CD4-positive, alpha-beta T cell treated with Interleukin-15 for 4 hours (primary cell): ENCODE results near the gene RTP5.

Source experiments
- DNase-seq: peaks from one replicate; pipeline ENCODE4 v3.0.0-alpha.2; 2020; ENCODE audit warnings: low spot score

Gene RTP5

GRCh38 chr2:241887806-241888522, 18.4 kb downstream of the RTP5 start:
- no peak for DNase-seq

DNA sequence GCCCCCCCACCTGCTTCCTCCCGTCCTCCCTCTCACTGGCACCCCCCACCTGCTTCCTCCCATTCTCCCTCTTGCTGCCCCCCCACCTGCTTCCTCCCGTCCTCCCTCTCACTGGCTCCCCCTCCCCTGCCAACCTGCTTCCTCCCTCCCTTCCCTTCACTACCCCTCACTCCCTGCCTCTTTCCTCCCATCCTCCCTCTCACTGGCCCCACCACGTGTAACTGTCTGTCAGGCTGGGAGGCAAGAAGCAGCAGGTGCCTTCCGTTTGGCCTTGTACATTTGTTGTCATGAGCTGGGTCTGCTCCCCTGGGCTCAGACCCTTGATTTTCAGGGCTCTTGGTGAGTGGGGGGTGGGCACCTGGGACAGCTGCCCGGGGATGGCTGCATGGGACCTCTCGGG, 19.1 kb downstream of the RTP5 start:
- DNase-seq, result no peak

DNA sequence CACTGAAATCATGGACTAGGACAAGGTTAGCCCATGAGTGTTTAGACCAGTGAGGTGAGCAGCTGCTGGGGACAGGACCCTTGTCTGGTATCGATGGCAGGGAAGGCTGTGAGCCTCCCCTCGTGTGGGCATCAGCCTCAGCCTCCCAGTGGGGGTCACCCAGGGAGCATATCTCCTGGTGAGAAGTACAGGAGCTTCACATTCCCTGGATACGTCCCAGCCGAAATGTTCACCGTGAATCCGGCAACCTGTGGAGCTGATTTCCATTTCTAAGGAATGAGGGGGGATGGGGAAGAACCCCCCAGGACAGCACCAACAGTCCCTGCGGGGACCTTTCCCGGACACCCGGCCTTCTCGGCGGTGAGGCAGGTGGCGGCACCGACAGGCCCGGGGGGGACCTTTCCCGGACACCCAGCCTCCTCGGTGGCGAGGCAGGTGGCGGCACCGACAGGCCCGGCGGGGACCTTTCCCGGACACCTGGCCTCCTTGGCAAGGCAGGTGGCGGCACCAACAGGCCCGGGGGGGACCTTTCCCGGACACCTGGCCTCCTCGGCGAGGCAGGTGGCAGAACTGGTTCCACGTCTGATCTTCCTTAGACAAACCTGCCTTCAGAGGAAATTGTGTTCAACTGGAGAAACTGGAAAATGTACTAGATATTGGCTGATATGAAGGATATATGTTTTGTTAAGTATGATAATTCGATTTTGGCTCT, 21.2 kb downstream of the RTP5 start:
- no peak for DNase-seq

GRCh38 chr2:241891315-241891987, 21.9 kb downstream of the RTP5 start:
- no peak for DNase-seq

DNA sequence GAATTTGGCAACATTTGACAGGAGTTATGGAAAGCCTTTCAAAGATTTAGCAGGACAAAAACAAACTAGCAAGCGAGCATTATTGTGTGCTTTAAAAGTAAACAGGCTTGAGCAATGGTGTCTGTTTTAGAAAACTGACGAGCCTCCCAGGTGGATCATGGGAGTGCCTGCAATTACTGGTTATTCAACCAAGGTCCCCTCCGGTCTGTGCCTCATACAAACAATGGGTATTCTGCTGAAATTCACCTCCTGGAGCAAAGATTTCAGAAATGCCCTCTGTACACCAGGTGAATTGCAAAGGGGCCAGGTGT, 22.4 kb downstream of the RTP5 start:
- DNase-seq, result no peak

GRCh38 chr2:241892299-241893137, 23.0 kb downstream of the RTP5 start:
- DNase-seq, result no peak

DNA sequence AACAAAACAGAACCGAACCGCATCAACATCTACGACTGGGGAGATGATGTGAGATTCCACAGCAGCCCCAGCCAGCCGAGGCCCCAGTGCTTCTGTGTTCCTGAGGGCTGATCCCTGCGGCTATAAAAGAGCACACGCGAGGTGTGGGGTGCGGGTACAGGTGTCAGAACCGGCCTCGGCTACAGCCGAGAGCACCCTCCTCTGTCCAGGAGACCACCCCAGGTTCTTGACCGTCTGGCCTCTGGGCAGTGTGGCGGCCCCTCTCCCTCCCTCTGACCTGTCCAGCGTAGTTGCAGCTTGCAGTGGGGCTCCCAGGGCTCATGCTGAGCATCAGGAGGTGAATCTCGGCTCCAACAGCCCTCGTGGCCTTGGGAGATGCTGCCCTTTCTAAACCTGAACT, 23.7 kb downstream of the RTP5 start:
- no peak for DNase-seq

- no peak for DNase-seq
Observed at GRCh38 chr2:241894056-241894641, 24.6 kb downstream of the RTP5 start.

- no peak for DNase-seq
Observed at GRCh38 chr2:241894681-241895426, 25.3 kb downstream of the RTP5 start.

- no peak for DNase-seq
Observed at GRCh38 chr2:241895427-241895711, 25.8 kb downstream of the RTP5 start.

- DNase-seq, result no peak
Observed at GRCh38 chr2:241895712-241896641, 26.4 kb downstream of the RTP5 start.

GRCh38 chr2:241896746-241897201, 27.2 kb downstream of the RTP5 start:
- no peak for DNase-seq

GRCh38 chr2:241897231-241897916, 27.8 kb downstream of the RTP5 start:
- no peak for DNase-seq

DNA sequence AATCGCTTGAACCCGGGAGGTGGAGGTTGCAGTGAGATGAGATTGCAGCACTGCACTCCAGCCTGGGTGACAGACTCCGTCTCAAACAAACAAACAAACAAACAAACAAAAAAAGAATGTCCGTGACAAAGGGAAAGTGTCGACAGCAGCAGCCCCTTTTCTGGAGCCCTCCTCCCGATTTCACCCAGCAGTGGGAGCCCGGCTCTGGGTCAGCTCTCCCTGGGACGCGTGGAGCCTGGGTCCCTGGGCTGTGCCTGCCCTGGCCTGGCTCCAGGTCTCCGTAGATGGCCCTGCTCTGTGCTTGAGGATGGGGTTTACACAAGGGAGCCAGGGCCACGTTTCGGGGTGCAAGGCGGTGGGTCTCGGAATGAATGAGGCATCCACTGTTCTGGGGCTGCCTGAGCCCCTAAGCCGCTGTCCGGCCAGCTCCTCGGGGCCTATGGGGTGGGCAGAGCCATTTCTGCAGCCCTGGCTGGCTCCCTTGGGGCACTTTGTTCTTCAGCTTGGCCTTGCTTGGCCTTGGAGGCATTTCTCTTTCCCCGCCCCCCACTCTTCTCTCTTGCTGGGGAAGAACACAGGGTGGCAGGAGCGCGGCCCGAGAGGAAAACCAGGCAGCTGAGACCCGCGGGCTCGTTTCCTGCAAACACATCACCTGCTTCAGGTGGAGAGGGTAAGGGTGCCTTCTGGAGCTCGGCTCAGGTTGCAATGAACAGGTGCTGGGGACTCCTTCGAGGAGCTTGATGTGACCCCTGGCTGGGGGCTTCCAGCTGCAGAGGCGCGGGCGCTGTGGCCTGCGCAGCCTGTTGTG, 29.1 kb downstream of the RTP5 start:
- DNase-seq, result no peak

DNA sequence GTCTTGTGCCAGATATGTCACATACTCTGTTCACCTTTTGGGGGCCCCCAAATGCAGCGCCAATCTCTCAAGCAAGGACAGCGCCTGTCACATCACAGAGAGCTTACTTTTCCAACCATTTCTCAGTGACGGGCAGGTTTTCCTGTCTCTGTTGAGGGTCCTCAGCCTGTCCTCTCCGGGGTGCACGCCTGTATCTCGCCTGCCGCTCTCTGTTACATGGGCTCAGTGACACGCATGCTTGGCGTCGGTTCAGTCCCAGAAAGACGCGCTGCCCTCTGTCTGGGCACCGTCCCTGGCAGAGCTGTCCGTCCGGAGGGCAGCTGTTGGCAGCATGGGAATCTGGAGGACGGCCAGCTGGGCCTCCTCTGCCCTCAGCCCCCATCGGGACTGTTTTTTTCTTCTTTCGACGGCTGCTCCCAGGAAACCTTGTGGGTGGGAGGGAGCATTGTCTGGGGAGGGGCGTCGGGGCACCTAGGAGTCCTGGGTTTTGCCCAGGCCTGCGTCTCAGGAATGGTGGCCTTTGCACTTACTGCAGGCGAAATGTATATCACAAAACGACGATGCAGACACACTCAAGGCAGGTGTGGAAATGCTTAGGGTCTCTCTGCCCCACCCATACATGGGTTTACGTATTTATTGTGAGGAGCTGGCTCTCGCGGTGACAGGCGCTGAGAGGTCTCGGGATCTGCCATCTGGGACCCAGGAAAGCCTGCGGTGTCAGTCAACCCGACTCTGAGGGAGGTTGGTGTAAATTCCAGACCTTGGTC, 30.9 kb downstream of the RTP5 start:
- no peak for DNase-seq

GRCh38 chr2:241901018-241901380, 31.5 kb downstream of the RTP5 start:
- no peak for DNase-seq

DNA sequence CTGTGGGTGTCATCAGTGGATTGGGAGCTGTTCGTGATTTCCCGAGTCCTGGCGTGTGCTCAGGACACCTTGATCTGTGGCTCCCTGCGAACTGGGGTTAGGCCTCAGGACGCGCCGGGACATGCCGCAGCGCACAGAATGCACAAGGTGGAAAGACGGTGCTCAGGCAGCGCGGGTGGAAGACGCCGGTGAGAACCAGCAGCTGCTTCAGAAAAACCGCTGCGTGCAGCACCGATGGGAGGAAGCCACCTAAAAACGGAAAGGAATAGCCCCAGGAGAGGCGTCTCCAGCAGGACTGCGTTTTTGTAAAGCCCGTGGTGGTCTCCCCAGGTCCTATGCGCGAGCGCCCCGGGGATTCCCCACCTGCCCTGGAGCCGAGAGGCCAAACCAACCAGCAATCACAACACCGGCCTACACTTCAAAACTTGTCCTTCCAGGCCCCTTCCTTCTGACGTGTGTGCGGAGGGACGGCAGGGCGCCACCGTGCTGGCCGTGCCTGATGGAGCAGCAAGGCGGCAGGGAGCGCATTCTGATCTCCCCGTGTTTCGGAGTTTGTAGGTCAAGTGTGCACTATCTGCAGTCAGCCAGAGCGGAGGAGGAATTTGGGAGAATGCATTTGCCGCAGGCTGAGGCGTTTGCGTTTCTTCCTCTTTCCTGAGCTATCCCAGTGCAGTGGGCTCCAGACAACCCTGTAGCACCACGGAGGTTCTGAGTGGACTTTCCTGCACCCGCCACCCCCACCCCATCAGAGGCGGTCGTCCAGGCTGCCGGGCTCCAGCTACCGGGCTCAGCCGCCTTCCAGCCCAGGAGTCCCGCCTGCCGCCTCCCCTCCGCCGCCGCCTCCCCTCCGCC, 32.2 kb downstream of the RTP5 start:
- no peak for DNase-seq
